GM18508 (cell line): ENCODE results near the gene CELF1.

ENCODE experiments used
- ATAC-seq: cut with Tn5 transposase; IDR thresholded peaks from one replicate; pipeline ENCODE4 v1.9.1; 2021; ENCODE audit warnings: moderate number of reproducible peaks; ENCODE audit not compliant: insufficient read depth, unreplicated experiment

CELF1 gene

DNA sequence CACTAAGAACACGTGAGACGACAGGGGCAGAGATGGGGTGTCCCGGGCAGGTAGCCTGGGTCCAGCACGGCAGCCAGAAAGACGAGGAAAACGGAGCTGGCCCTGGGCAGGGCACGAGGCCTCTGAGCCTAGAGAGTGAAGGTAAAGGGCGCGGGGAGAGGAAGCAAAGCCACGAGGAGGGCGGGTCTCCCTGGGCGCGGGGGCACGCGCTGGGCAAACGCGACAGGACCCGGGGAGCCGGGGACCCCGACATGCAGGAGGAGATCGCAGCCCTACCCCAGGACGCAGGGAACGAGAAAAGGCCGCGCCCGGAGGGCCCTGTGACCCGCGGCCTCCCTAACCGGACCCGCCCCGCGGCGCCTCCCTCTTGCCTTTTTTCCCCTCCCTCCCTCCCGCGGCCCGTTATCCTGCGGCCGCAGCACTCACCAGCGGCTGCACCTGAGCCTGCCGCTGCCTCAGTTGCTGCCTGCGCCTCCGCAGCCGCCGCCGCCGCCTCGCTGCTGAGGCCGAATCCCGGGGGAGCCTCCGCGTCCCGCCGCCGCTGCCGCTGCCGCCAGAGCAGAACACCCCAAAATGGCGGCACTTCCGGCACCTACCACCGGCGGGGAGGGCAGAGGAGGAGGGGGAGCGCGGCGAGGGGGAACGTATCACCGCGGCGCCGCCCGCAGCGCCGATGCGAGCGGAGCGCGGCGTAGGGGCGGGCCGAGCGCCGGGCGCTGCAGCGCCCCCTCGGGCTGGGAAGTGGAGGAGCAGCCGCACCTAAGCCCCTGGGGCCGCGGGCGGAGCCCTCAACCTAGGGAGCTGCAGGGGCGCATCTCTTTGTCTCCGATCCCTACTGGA is at the start of gene CELF1:
Gene CELF1, minus strand, starts transcription at position 567 of the 840 bp plus-strand sequence. CDS start 53,609 bp downstream, outside the sequence.
- peak; percentile 52 for ATAC-seq

DNA sequence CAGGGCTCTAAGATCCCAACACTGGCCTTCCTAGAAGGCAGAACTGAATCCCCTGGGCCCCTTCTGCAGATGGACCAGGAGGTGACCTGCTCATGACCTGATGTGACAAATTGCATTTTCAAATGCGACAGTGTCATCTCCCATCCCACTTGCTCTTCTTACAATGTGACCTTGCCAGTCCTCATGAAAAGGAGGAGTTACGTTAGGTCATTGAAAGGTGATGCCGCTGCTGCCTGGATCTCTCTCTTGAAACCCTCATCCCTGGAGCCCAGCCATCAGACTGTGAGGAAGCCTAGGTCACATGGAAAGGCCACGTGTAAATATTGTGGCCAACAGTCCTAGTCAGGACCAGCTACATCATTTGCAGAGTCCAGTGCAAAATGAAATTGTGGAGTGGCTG is 47.0 kb upstream of the CELF1 start:
- no peak for ATAC-seq

DNA sequence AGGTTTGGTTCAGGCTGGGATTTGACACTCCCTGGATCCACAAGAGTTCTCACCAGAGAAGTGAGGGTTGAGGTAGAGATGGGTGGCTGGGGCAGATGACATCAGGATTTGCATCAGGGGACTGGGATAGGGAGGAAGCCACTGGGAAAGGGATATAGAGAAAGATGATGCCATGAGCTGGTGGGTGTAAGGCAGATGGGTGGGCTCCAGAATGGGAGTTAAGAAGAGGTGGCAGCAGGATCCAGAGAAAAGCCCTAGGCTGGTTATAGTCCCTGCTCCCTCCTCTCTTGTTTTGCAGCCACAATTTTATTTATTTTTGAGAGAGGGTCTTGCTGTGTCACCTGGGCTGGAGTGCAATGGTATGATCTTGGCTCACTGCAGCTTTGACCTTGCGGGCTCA is 43.0 kb upstream of the CELF1 start:
- ATAC-seq = no peak

DNA sequence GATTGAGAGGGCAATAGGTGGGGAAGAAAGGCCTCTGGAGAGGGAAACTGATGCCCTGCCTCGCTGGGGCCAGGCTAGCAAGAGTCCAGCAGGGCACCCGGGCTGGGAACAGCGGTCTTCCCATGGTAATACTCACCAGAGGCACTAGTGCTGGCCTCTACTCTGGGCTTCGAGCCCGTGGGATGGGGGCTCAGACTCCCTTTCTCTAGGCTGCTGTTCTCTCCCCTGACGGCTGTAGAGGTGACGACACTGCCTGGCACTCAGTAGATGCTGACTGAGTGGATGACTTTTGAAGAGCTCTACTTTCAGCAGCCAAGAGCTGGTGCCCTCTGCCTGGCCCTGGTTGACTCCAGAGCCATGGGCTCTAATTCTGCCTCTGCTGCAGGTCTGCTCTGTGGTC is 42.1 kb upstream of the CELF1 start:
- no peak for ATAC-seq

DNA sequence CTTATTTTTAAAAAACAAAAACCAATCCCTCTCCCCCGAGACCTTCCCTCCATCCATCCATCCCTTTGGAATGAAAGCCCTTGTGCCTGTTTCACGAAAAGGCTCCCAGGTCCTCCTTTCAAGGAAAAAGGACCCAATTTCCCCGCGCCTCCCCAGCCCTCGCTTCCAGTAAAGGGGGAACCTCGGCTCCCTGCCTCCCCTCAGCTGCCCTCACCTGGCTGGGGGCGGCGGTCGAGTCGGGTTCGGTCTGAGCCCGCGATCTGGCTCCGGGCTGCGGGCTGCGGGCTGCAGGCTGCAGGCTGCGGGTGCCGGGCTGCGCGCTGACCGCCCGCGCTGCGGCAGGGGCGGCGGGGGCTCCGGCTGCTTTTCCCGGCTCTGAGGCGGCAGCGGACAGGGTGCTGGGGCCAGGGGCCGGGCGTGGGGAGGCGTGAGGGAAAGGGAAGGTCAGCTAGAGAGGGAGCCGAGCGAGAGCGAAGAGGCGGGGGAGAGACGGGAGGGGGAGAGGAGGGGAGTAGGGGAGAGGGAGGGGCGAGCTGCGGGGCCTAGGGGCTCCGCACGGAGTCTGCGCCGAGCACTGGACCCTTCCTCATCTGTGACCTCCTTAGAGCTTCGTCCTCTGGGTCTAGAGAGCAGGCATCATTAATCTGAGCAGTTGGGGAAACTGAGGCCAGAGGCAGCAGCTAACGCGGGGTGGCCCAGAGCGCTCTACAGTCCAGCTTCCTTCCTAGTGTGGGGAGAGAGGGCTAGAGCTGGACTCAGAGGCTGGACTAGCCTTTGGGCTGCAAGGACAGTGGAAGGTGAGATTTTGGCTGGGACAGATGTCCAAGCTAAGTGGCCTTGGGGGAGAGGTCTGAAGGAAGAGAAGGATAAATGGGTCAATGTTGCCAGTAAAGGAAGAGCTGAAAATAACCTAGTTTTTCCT is 41.3 kb upstream of the CELF1 start, which contains the start of gene C1QTNF4:
Gene C1QTNF4, minus strand, starts transcription at position 478 of the 922 bp plus-strand sequence. CDS start 3,601 bp downstream, outside the sequence.
- no peak for ATAC-seq

DNA sequence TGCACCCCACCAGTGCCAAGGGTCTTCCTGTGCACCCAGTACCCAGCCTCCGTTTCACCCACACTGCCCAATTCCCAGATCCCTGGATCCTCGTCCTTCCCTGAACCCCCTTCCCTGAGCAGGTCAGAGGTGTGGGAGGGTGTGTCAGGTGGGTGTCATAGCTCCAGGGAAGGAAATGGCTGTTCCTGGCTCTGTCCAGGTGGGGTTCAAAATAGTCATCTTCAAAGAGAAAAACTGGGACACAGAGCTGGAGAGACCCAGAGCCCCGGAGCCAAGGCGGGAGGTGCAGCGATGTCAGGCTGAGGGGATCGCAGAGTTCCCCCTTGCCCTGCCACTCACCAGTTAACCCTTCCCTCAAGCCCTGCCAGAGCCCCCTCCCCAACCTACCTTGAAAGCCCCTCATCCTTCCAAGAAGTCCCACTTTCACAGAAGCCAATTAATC is 40.6 kb upstream of the CELF1 start:
- no peak for ATAC-seq

DNA sequence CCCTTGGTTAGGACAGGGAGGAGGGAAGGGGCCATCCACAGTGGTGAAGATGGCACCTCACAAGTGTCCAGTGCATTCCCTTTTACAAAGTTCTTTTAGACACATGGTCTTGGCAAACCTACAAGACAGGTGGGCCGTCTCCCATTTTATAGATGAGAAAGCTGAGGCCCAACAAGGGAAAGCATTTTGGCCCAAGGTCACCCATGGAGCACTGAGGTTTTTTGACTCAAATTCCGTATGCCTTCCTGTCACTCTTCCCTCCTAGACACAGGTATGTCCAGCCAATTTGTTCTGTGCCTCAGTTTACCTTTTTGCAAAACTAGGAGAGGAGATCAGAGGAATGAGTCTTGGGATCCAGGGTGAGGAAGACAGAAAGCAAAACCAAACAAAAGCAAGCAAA is 40.0 kb upstream of the CELF1 start:
- no peak for ATAC-seq

DNA sequence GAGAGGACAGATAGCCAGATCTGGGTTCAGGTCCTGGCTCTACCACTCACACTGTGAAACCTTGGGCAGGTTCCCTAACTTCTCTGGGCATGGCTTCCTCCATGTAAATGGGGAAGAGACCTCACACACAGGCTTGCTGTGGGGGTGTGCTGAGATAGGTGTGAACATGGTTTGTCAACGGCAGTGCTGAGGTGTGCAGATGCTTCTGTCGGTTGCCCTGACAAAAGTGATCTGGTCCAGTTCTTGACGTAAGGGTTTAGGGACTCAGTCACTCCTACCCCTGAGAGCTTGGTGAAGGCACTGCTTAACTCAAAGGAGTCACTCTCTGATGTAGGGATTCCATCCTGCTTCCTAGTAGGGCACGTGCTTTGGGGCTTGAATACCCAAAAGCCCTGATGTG is 39.3 kb upstream of the CELF1 start:
- ATAC-seq = no peak

DNA sequence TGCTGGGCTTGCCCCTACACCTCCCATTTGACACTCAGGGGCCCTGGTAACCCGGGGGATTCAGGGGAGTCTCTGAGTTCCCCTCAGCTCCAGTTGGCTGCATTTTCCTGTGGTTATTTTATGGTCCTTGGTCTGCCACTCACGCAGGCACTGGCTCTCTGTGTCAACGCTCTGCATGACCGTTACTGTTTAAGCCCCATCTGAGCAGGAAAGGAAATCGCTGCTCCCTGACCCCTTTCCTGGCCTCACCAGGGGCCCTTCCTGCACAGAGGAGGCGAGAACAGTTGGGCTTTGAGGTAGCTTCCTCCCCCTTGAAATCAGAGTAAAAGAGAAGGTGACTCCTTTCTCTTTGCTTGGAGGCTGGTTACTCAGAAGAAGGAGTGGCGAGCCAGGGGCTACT is 38.8 kb upstream of the CELF1 start:
- no peak for ATAC-seq

DNA sequence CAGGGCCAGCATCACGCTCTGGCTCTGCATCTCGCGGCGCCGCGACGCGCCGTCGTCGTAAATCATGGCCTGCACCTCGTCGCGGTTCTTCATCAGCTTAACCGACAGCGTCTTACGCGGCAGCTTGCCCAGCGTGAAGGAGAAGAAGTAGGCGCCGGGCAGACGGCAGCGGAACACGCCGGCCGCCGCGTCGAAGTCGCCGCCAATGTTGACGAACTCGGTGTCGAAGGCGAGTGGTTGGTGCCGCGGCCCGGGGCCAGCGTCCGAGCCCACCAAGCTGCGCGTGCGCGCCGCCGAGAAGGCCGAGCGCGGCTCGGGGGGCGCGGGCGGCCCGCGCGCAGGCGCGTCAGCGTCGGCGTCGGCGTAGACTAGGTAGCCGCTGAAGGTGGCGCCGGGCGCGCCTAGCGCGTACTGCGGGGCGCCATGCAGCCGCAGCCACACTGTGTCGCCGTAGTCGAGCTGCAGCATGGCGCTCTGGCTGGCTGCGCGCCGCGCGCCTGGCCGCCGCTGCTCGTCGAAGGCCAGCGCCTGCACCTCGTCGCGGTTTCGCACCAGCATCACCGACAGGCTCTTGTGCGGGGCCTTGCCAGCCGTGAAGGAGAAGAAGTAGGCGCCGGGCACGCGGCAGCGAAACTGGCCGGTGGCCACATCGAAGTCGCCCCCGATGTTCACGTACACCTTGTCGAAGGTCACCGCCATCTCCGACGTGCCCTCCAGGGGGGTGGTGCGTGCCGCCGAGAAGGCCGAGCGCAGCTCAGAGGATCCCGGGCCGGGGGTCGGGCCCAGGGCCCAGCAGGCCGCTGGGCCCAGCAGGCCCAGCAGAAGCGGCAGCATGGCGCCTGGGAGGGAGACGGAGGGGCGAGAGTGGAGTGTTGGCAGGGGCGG is 37.3 kb upstream of the CELF1 start:
- ATAC-seq = no peak

DNA sequence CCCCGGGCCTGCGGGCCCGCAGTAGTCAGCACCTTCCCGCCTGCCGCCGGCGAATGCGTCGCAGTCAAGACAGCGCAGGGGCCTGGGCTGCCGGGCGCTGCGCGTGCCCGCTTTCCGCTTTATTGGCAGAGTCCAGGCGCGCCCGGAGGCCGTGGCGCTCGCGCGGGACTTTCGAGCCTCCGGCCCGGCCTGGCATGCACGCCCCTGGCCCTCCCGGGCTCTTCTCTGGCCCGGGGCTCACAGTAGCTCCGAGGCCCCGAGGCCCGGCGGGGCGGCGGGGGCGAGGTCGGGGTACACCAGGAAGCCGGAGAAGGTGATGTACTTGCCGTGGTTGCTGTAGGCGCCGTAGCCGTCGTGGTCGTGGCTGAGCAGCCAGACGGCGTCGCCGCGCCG is 36.6 kb upstream of the CELF1 start:
- ATAC-seq = no peak

DNA sequence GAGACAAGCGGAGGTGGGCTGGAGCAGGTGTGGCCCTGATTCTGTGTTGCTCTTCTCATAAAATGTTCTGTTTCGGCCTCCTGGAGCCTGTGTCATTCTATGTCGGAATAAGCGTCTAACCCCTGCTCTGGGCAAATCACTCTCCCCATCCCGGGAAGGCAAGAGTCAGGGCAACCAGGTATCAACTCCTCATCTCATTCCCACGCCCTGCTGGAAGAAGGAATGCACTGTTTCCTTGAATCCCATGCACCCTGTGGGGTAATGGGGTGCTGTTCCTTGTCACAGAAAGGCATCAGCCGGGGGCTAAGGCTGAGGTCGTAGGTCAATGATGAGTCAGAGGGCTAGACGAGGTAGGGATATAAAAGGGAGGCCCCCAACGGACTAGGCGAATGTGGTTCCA is 36.2 kb upstream of the CELF1 start:
- no peak for ATAC-seq

DNA sequence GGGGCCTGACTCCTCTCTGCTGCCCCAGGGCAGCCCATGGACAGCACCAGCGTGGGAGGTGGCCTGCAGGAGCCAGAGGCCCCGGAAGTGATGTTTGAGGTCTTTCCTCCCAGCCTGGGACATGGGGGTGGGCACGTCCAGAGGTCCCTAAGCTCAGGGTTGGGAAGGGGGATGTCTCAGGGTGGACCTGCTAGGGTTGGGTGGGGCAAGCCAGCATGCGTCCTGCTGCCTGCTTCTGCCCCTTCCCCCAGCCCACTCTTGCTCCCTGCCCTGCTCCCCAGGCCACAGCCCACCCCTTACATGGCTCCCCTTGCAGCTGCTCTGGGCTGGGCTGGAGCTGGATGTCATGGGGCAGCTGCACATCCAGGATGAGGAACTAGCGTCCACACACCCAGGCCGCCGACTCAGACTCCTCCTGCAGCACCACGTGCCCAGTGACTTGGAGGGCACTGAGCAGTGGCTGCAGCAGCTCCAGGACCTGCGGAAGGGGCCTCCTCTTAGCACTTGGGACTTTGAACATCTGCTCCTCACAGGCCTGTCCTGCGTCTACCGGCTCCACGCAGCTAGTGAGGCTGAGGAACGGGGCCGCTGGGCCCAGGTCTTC is 34.9 kb upstream of the CELF1 start:
- ATAC-seq = no peak

DNA sequence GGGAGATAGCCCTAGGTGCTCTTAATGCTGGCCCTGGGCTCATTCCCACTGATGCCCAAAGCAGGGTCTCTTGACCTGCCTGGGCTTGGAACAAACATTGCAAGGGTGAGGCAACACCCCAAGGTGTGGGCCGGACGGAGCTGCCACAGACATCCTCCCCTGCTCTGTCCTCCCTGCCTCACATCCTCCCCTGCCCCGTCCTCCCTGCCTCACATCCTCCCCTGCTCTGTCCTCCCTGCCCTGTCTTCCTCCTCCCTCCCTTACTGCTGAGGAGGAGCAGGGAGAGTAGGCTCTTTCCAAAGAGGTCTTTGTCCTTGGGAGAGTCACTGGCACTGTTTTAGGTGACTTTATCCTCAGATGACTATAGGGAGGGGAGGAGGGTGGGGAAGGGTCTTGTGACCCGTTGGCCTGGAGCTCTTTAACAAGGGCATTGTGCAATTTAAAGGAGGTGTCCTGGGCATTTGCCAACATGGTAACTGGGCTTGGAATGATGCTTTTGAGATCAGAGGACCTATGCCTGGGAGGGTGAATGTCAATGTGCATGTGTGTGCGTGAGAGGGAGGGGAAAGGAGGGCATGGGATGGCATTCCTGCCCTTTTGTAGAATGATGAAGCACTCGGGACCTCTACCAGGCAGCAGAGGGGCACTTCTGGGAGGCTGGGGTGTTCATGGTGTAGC is 34.2 kb upstream of the CELF1 start:
- ATAC-seq = no peak

DNA sequence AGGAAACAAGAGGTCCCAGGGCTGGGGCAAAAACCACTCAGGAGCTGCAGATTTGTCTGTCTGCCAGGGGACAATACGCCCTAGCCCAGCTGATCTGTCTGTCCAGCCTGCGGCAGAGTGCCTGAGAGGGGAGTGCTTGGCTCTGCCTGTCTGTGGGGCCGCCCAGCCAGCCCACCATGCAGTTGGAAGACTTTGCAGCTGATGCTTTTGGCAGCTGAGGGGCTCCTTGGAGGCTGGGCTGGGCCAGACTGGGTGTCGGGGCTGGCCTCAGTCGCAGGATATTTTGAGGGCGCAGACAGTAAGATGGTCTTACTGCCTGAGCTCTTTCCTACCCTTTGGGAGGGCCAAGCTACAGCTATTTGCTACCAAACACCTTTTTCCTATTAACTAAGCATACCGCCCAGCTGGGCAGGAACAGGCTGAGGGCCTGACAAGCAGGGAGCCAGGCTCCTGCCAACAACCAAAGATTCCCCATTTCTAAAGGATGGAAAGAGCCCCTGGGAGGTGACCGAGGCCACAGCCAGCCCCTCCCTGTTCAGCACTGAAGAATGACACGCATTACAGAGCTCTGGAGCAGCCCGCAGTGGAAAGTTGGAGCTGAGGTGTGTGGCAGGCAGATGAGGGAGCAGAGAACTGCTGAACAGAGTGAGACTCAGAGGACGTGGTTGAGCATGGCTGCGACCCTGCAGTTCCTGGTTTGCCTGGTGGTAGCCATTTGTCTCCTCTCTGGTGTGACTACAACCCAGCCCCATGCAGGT is 33.3 kb upstream of the CELF1 start, which contains the start of gene FAM180B:
Gene FAM180B, plus strand, starts transcription at position 581 of the 758 bp plus-strand sequence. Its CDS starts 91 bp downstream, at position 672.
- no peak for ATAC-seq

DNA sequence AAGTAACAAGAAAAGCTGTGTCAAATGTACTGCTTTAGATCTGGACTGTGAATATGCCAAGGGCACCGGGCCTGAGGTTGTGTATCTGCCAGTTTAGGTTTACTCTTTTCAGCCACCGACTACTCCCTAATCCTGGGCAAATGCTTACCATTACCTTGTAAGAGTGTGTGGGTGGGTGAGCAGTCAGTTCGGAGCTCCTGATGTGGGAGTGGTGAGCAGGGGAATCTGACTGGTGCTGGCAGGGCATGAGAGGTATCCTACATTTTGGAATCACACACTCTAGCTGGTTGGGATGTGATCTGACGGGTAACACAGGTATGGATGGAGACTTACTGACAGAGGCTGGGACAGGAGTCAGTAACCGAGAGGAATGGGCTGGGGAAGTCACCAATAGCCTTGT is 30.9 kb upstream of the CELF1 start:
- ATAC-seq = no peak

DNA sequence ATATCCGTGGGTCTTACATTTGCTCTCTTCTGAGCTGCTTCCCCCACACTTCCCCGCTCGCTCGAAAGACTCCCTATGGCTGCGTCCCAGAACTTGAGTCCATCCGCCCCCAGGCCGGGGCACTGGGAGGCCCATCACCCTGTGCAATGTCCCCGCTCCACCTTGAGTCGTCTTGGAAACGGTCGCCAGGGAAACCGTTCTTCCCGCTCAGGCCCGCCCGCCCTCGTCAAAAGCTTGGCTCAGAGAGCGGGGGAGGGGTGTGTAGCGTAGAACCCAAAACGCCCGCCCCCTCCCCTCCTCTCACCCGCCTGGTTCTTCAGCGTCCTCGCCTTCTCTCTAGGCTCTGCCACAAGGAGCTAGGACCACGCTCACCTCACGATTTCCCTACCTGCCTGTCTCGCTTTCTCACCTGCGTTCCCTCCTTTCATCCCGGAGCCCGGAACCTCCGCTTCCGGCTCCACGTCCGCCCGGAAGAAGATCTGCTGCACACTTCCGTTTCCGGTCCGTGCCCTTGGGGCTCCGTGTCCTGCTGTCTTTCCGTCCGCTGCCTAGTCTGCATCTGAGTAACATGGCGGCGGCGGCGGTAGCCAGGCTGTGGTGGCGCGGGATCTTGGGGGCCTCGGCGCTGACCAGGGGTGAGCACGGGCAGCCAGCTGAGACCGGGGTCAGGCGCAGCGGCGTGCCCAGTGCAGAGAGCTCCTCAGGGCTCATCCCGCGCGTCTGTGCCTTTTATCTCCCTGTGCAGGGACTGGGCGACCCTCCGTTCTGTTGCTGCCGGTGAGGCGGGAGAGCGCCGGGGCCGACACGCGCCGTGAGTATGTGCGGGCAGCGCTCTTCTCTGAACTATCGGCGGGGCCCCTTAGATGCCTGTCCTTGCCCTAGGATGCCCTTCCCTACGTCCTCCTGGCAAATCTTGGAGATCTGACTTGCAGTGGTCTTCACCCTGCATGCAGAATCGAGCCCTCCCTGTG is 25.9 kb upstream of the CELF1 start, which contains the start of the genes KBTBD4 and NDUFS3:
Gene KBTBD4, minus strand, starts transcription at position 447 of the 971 bp plus-strand sequence. Its CDS starts 19 bp downstream, at position 428.
Gene NDUFS3, plus strand, starts transcription at position 551 of the 971 bp plus-strand sequence. Its CDS starts 18 bp downstream, at position 569.
- ATAC-seq = peak; percentile 77
